ENCODE data around the gene RAVER2. TPM values are rescaled to one million over a fixed set of nuclear protein-coding genes. Genes with fewer than 3 reads are reported as not detected.

The RAVER2 gene
- total RNA-seq, 1 experiment from 2014 or later = 12.9 TPM

DNA sequence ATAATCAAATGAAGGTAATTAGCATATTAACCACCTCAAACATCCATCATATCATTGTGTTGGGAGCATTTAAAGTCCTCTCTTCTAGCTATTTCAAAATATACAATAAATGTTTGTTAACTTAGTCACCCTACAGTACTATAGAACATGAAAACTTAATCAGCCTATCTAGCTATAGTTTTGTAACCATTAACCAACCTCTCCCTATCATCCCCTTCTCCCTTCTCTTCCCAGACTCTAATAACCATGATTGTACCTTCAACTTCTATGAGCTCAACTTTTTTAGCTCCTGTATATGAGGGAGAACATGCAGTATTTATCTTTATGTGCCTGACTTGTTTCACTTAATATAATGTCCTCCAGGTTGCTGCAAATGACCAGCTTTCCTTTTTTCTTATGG lies 54.0 kb downstream of the RAVER2 start:
- Histone ChIP-seq H3K27me3 (replicated peaks; ENCODE audit: control insufficient read depth, insufficient read depth, low read length) (no peaks in the 10 kb centered on the region), H3K36me3 (ENCODE audit: control insufficient read depth, insufficient read depth, low read length) (no peaks in the 10 kb centered on the region), H3K4me3 (ENCODE audit: low read depth, low read length) (no peak overlapping the region), H3K9me3 (no peaks in the 10 kb centered on the region), H3K4me1 (no peaks in the 10 kb centered on the region)
- no peak overlapping the region for H3K4me3 Mint-ChIP-seq (ENCODE audit: unreplicated experiment)
- no peaks in the 10 kb centered on the region for H3K9me3 Mint-ChIP-seq (ENCODE audit: unreplicated experiment)
- ChIA-PET CTCF (interaction anchor here (0.6 kb wide), 1 partner anchor 1241 kb away, joined by 3 read pairs; no protein-coding TSS in a partner anchor), POLR2A (no interaction called here)
- H3K27me3 Mint-ChIP-seq (ENCODE audit: insufficient read depth, unreplicated experiment) = no peaks in the 10 kb centered on the region
- TF ChIP-seq, protein P1, sequence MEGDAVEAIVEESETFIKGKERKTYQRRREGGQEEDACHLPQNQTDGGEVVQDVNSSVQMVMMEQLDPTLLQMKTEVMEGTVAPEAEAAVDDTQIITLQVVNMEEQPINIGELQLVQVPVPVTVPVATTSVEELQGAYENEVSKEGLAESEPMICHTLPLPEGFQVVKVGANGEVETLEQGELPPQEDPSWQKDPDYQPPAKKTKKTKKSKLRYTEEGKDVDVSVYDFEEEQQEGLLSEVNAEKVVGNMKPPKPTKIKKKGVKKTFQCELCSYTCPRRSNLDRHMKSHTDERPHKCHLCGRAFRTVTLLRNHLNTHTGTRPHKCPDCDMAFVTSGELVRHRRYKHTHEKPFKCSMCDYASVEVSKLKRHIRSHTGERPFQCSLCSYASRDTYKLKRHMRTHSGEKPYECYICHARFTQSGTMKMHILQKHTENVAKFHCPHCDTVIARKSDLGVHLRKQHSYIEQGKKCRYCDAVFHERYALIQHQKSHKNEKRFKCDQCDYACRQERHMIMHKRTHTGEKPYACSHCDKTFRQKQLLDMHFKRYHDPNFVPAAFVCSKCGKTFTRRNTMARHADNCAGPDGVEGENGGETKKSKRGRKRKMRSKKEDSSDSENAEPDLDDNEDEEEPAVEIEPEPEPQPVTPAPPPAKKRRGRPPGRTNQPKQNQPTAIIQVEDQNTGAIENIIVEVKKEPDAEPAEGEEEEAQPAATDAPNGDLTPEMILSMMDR (IDR thresholded peaks at IDR 0.05; ENCODE audit: insufficient read depth in 1 of 2, low read depth in 1 of 2, low read length in 1 of 2, severe bottlenecking in 1 of 2, unreplicated experiment in 1 of 2) = no peak
- no peak for DNase-seq
- no TSS peak for BruUV-seq (replicated peaks)
- no peaks in the 10 kb centered on the region for H3K4me1 Mint-ChIP-seq (ENCODE audit: low read depth, unreplicated experiment)
- H3K36me3 Mint-ChIP-seq (ENCODE audit: insufficient read depth, unreplicated experiment) = no peaks in the 10 kb centered on the region
- H3K27ac Mint-ChIP-seq (ENCODE audit: unreplicated experiment) = no peak overlapping the region
- intact Hi-C loops (cut with micrococcal nuclease; ENCODE audit: unreplicated experiment) = no loop called here

- H3K36me3 ChIP-seq (ENCODE audit: control insufficient read depth, insufficient read depth, low read length) = no peaks in the 10 kb centered on the region
- Mint-ChIP-seq H3K4me1 (ENCODE audit: low read depth, unreplicated experiment) (no peaks in the 10 kb centered on the region), H3K36me3 (ENCODE audit: insufficient read depth, unreplicated experiment) (no peaks in the 10 kb centered on the region), H3K27me3 (ENCODE audit: insufficient read depth, unreplicated experiment) (no peaks in the 10 kb centered on the region), H3K9me3 (ENCODE audit: unreplicated experiment) (no peaks in the 10 kb centered on the region), H3K27ac (ENCODE audit: unreplicated experiment) (no peak overlapping the region), H3K4me3 (ENCODE audit: unreplicated experiment) (no peak overlapping the region)
- TF ChIP-seq, protein P1 (IDR thresholded peaks at IDR 0.05; ENCODE audit: insufficient read depth in 1 of 2, low read depth in 1 of 2, low read length in 1 of 2, severe bottlenecking in 1 of 2, unreplicated experiment in 1 of 2) = no peak
- ChIA-PET CTCF (no interaction called here), POLR2A (no interaction called here)
- no peak for DNase-seq
- H3K27me3 ChIP-seq (replicated peaks; ENCODE audit: control insufficient read depth, insufficient read depth, low read length) = no peaks in the 10 kb centered on the region
- H3K9me3 ChIP-seq = no peaks in the 10 kb centered on the region
- intact Hi-C loops (cut with micrococcal nuclease; ENCODE audit: unreplicated experiment) = no loop called here
- no TSS peak for BruUV-seq (replicated peaks)
- no peak overlapping the region for H3K4me3 ChIP-seq (ENCODE audit: low read depth, low read length)
- no peaks in the 10 kb centered on the region for H3K4me1 ChIP-seq
Observed at GRCh38 chr1:64801851-64802523, 57.1 kb downstream of the RAVER2 start.

- TF ChIP-seq, protein P1 (IDR thresholded peaks at IDR 0.05; ENCODE audit: insufficient read depth in 1 of 2, low read depth in 1 of 2, low read length in 1 of 2, severe bottlenecking in 1 of 2, unreplicated experiment in 1 of 2) = no peak
- H3K36me3 Mint-ChIP-seq (ENCODE audit: insufficient read depth, unreplicated experiment) = no peaks in the 10 kb centered on the region
- H3K36me3 ChIP-seq (ENCODE audit: control insufficient read depth, insufficient read depth, low read length) = no peaks in the 10 kb centered on the region
Observed at GRCh38 chr1:64809309-64809708, 64.4 kb downstream of the RAVER2 start.

More at GRCh38 chr1:64809309-64809708, 64.4 kb downstream of the RAVER2 start:
- Histone ChIP-seq H3K4me1 (no peaks in the 10 kb centered on the region), H3K9me3 (no peaks in the 10 kb centered on the region), H3K27me3 (replicated peaks; ENCODE audit: control insufficient read depth, insufficient read depth, low read length) (no peaks in the 10 kb centered on the region), H3K4me3 (ENCODE audit: low read depth, low read length) (no peak overlapping the region)
- Mint-ChIP-seq H3K9me3 (ENCODE audit: unreplicated experiment) (no peaks in the 10 kb centered on the region), H3K27ac (ENCODE audit: unreplicated experiment) (no peak overlapping the region), H3K4me1 (ENCODE audit: low read depth, unreplicated experiment) (no peaks in the 10 kb centered on the region), H3K27me3 (ENCODE audit: insufficient read depth, unreplicated experiment) (no peaks in the 10 kb centered on the region), H3K4me3 (ENCODE audit: unreplicated experiment) (no peak overlapping the region)
- no TSS peak for BruUV-seq (replicated peaks)
- intact Hi-C loops (cut with micrococcal nuclease; ENCODE audit: unreplicated experiment) = no loop called here
- ChIA-PET CTCF (no interaction called here), POLR2A (no interaction called here)
- no peak for DNase-seq
